HG02642 (cell line): ENCODE measurements around the gene HCAR2.
"Not testable (repeated sequence)": the region's sequence is repeated elsewhere in the genome, so short reads cannot be mapped to it uniquely, and the experiment has no call there.

Experiments used
- ATAC-seq: cut with Tn5 transposase; IDR thresholded peaks from one replicate; pipeline ENCODE4 v1.9.1; 2021; ENCODE audit warnings: mild to moderate bottlenecking; ENCODE audit not compliant: unreplicated experiment, poor library complexity

The HCAR2 gene

DNA sequence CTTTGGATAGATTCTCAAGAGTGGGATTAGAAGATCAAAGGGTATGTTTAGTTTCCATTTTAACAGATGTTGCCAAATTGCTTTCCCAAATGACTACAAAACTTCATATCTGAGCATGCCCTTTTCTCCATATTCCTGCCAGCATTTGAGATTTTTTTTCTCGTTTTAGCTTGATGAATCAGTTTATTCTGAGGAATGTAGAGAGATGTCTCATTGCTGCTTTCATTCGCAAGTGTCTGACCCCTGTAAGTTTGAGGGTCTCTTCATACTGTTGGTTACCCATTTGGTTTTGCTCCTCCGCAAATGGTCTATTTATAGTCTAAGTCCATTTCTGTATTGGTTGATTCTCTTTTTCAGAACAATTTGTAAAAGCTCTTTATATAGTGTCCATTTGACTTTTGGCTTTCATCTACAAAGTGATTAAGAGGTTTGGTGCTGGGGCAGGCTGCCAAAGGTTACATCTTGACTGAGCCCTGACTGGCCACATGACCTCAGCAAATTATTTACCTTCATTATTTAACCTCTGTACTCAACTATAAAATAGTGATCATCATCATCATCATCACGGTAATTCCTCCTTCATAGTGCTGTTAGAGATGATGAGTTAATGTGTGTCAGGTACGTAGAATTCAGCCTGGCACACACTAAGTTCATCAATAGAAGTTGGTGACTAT, 33.6 kb downstream of the HCAR2 start:
- ATAC-seq = no peak

DNA sequence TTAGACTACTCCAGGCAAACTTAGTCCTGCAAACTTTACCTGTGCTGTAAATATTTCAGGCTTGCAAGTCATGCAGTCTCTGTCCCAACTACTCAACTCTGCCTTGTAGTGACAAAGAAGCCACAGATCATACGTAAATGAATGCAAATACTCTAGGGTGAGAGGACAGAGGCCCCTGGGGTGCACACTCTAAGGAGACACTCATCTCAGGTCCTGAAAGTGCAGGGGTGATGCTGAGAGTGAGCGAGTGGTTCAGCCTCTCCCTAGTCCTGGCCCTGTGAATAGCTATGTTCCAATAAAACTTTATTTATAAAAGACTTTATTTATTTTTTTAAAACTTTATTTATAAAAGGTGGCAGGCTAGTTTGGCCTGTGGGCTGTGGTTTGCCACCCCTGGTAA, 34.9 kb downstream of the HCAR2 start:
- ATAC-seq = no peak

DNA sequence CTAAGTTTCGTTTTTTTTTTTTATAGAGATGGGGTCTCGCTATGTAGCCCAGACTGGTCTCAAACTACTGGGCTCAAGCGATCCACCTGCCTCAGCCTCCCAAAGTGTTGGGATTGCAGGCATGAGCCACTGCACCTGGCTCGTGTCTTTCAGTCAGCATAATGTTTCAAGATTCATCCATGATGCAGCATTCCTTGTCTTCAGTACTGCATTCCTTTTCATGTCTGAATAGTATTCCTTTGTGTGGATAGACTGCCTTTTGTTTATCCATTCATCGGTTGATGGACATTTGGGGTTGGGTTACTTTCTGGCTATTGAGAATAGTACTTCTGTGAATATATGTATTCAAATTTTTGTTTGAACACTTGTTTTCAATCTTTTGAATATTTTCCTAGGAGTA, 37.4 kb downstream of the HCAR2 start:
- no peak for ATAC-seq

DNA sequence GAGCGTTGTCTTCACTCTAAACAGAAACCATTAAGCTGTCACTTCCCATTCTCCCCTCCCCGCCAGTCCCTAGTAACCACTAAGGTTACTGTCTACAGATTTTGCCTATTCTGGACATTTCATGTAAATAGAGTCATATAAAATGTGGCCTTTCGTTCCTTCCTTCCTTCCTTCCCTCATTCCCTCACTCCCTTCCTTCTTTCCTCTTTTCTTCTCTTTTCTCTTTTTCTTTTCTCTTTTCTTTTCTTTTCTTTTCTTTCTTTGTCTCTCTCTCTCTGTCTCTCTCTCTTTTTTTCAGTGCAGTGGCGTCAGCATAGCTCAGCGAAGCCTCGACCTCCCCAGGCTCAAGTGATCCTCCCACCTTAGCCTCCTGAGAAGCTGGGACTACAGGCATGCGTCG, 37.8 kb downstream of the HCAR2 start:
- no peak for ATAC-seq

DNA sequence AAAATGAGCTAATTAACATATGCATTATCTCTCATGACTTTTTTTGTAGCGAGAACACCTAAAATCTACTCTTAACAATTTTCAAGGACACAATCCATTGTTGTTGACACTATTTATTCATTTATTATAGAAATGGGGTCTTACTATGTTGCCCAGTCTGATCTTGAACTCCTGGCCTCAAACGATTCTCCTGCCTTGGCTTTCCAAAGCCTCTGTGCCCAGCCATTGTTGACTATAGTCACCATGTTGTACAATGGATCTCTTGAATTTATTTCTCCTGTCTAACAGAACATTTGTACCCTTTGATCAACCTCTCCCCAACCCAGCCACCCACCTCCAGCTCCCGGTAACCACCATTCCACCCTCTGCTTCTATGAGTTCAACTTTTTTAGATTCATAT, 41.2 kb downstream of the HCAR2 start:
- no peak for ATAC-seq

DNA sequence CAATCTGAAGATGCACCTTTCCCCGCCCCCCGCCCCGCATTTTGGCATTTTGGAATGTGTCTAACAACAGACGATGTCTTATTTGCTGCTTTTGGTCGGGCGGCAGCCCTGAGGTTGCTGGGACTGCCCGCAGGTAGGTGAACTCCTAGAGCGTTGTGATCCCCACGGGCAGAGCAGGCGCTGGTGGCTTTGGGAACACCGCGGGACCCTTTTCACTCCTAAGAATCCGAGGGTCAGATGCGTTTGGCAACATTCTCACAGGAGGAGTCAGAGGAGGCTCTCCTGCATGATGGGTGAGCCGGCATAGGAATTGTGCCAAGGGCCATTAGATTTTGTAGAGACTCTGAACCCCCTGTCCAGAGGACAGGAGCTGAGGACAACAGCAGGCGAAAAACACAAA, 41.9 kb downstream of the HCAR2 start:
- ATAC-seq = no peak

DNA sequence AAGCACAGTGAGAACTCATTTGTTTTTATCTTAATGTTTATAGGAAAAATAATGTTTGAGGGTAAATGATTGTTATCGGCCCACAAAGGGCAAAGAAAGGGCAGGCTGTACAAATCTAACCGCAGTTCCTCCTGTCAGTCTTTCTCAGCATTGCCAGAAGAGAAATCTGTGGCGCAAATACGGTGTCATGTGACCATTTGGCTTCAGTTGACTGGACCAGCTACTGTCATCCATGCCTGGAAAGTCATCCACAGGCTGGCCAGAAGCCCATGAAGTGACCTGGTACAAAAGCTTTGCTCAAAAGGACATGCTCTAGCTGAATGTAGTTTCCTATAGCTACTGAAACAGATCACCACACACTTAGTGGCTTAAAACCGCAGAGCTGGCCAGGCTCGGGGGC, 43.6 kb downstream of the HCAR2 start:
- ATAC-seq = no peak

DNA sequence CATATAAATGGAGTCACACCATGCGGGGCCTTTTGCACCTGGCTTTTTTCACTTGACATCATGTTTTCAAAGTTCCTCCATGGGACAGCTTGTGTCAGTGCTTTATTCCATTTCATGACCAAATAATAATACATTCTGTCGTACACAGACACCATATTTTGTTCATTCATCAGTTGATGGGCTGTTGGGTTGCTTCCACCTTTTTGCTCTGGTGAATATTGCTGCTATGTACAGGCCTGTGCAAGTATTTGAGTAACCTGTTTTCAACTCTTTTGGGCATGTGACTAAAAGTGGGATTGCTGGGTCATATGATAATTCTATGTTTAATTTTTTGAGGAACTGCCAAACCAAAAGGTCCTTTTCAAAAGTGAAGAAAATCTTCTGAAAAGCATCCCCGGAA, 46.9 kb downstream of the HCAR2 start:
- no peak for ATAC-seq

DNA sequence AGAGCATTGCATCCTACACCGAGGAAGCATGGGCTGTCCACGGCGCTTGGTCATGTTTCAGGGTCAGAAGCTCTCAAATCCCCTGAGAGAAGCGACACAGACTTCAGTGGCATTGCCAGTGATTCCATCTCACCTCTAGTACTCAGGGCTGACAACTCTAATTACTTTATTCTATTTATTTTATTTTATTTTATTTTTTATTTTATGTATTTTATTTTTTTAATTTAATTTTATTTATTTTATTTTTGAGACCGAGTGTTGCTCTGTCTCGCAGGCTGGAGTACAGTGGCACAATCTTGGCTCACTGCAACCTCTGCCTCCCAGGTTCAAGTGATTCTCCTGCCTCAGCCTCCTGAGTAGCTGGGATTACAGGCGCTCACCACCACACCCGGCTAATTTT, 49.9 kb downstream of the HCAR2 start:
- ATAC-seq = not testable (repeated sequence)

DNA sequence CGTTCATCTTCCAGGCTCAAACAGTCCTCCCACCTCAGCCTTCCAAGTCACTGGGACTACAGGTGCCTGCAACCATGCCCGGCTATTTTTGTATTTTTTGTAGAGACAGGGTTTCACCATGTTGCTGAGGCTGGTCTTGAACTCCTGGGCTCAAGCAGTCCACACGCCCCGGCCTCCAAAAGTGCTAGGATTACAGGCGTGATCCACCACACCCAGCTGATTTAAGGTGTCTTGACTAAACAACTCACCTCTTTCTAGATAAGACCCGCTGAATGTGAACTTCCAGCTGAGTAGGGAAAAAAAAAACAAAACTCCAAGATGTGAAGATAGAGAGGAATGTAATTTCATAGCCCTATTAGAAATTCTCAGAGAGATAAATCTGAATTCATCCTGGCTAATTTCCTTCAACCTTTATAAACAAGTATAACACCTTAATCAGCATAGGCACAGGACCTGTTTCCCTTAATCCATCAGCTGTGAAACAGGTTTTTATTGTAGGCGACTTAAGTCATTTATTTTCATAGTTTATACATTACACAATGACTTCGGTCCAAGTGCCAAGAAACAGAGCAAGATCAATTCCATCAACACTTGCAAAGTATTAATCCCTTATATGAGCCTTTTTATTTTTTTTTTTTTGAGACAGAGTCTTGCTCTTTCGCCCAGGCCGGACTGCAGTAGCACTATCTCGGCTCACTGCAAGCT, 51.5 kb downstream of the HCAR2 start:
- no peak for ATAC-seq
